ENCODE measurements around the gene COL9A1.

DNA sequence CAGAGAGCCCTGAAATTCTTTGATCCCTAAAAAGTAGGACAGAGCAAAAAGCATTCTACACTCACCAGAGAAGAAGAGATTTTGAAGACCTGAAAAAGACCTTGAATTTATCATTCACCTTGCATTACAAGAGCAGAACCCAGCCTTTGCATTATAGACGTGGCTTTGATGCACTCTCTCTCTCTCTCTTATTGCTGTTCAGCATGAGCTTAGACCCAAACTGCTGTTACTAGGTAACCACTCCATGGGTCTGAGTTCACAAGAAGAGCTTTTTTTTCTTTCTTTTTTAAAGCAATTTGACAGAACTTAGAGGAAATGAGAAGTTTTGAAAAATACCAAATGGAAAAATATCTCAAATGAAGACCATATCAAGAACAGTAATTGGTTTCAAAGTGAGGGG is 44.4 kb downstream of the COL9A1 start:
- TF ChIP-seq, protein P1, sequence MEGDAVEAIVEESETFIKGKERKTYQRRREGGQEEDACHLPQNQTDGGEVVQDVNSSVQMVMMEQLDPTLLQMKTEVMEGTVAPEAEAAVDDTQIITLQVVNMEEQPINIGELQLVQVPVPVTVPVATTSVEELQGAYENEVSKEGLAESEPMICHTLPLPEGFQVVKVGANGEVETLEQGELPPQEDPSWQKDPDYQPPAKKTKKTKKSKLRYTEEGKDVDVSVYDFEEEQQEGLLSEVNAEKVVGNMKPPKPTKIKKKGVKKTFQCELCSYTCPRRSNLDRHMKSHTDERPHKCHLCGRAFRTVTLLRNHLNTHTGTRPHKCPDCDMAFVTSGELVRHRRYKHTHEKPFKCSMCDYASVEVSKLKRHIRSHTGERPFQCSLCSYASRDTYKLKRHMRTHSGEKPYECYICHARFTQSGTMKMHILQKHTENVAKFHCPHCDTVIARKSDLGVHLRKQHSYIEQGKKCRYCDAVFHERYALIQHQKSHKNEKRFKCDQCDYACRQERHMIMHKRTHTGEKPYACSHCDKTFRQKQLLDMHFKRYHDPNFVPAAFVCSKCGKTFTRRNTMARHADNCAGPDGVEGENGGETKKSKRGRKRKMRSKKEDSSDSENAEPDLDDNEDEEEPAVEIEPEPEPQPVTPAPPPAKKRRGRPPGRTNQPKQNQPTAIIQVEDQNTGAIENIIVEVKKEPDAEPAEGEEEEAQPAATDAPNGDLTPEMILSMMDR (IDR thresholded peaks at IDR 0.05; ENCODE audit: insufficient read depth, low read length, poor library complexity, severe bottlenecking) = no peak
- no peak for TF ChIP-seq EZH2phosphoT487 (conservative IDR thresholded peaks at IDR 0.05; ENCODE audit: low read length)
